Tibial artery (tissue), 4 donors: Measurements from ENCODE around the gene CDHR1.

Experiments
- DNase-seq, 2 donors: peaks; one replicate each; pipeline ENCODE4 v3.0.0-alpha.2; 2019
- H3K27ac ChIP-seq, 2 donors: fragments of 200-600 bp; sonication (generic) in 1 of 2; 1 replicate in 1 of 2; 2 replicates in 1 of 2; pipeline ENCODE4 v1.5.1; 2018 to 2019; ENCODE audit warnings: mild to moderate bottlenecking in 1 of 2
- H3K27me3 ChIP-seq, 2 donors: fragments of 200-600 bp; sonication (generic) in 1 of 2; one replicate each; pipeline versions ENCODE4 v1.5.1 to v1.6.0; 2016 to 2019
- H3K36me3 ChIP-seq, 3 donors: fragments of 200-600 bp; sonication (generic) in 2 of 3; one replicate each; pipeline ENCODE4 v1.5.1; 2016 to 2019; ENCODE audit warnings: mild to moderate bottlenecking in 2 of 3
- H3K4me1 ChIP-seq, 4 donors: fragments of 200-600 bp; sonication (generic) in 2 of 4; 1 replicate in 3 of 4; 2 replicates in 1 of 4; pipeline ENCODE4 v1.5.1; 2016 to 2019
- H3K4me3 ChIP-seq, 2 donors: fragments of 200-600 bp; sonication (generic) in 1 of 2; 1 replicate in 1 of 2; 2 replicates in 1 of 2; pipeline ENCODE4 v1.5.1; 2018 to 2019; ENCODE audit warnings: mild to moderate bottlenecking in 2 of 2
- H3K9me3 ChIP-seq, 3 donors: fragments of 200-600 bp; sonication (generic) in 1 of 3; one replicate each; pipeline ENCODE4 v1.5.1; 2016 to 2019
- intact Hi-C: fragments of 100-400 bp; cut with DNase I; formaldehyde crosslinking; loops from one replicate; pipeline ENCODE4 v1.15.0; 2023; ENCODE audit warnings: low total_unique reads
- TF ChIP-seq, protein P1 (sequence below), 2 experiments: fragments of 200-600 bp in 1 of 2; fragments of 450-650 bp in 1 of 2; IDR thresholded peaks; one replicate each; pipeline ENCODE4 v1.5.1; 2017 to 2019; ENCODE audit warnings: antibody characterized with exemption in 2 of 2, mild to moderate bottlenecking in 1 of 2, moderate library complexity in 1 of 2

CDHR1 gene

DNA sequence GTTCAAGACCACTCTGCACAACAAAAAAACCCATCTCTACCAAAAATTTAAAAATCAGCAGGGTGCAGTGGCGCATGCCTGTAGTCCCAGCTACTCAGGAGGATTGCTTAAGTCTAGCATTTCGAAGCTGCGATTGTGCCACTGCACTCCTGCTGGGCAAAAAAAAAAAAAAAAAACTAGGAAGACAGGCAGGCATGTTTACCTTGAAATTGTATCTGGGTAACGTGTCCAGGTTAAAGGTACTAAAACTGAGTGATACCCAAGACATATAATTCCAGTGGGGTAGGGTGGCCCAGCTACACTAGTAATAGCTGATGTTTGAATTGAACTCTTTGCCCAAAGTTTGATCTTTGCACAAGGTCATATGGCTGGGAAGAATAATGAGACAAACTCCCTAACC is 38.8 kb upstream of the CDHR1 start:
- intact Hi-C loops, result no loop called here

DNA sequence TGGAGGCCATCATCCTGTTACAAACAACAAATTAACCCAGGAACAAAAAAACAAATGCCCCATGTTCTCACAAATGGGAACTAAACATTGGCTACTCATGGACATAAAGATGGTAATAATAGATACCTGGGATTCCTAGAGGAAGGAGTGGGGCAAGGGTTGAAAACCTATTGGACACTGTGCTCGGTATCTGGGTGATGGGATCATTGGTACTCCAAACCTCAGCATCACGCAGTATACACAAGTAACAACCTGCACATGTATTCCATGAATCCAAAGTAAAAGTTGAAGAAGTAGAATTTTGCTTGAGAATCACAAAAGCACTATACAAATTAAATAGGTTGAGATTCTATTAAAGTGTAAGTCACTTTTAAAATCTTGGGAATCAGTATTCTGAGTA is 38.3 kb upstream of the CDHR1 start:
- no peak overlapping the region for H3K4me3 ChIP-seq

More for the DNA sequence above, 38.8 kb upstream of the CDHR1 start:
- H3K4me3 ChIP-seq, result no peak overlapping the region
- H3K36me3 ChIP-seq, result peaks cover 44 to 46% (median 46%) of the 10 kb centered on the region in 3 donors
- no peaks in the 10 kb centered on the region for H3K27me3 ChIP-seq
- no peaks in the 10 kb centered on the region for H3K9me3 ChIP-seq
- H3K4me1 ChIP-seq, result no peaks in the 10 kb centered on the region
- no peak overlapping the region for H3K27ac ChIP-seq
- DNase-seq, result no peak
- TF ChIP-seq, protein P1, sequence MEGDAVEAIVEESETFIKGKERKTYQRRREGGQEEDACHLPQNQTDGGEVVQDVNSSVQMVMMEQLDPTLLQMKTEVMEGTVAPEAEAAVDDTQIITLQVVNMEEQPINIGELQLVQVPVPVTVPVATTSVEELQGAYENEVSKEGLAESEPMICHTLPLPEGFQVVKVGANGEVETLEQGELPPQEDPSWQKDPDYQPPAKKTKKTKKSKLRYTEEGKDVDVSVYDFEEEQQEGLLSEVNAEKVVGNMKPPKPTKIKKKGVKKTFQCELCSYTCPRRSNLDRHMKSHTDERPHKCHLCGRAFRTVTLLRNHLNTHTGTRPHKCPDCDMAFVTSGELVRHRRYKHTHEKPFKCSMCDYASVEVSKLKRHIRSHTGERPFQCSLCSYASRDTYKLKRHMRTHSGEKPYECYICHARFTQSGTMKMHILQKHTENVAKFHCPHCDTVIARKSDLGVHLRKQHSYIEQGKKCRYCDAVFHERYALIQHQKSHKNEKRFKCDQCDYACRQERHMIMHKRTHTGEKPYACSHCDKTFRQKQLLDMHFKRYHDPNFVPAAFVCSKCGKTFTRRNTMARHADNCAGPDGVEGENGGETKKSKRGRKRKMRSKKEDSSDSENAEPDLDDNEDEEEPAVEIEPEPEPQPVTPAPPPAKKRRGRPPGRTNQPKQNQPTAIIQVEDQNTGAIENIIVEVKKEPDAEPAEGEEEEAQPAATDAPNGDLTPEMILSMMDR (IDR thresholded peaks at IDR 0.05), result no peak

GRCh38 chr10:84156768-84157167 is 37.6 kb upstream of the CDHR1 start:
- no peak overlapping the region for H3K4me3 ChIP-seq
- TF ChIP-seq, protein P1 (IDR thresholded peaks at IDR 0.05), result no peak
- H3K9me3 ChIP-seq, result no peaks in the 10 kb centered on the region
- H3K4me1 ChIP-seq, result no peaks in the 10 kb centered on the region
- peaks cover 0 to 4% of the 10 kb centered on the region in 2 donors for H3K27me3 ChIP-seq
- H3K27ac ChIP-seq, result no peak overlapping the region
- no peak for DNase-seq
- H3K36me3 ChIP-seq, result peaks cover 34 to 37% (median 35%) of the 10 kb centered on the region in 3 donors
- intact Hi-C loops, result no loop called here

More for the DNA sequence above, 38.3 kb upstream of the CDHR1 start:
- H3K36me3 ChIP-seq, result peaks cover 39 to 42% (median 41%) of the 10 kb centered on the region in 3 donors
- DNase-seq, result no peak
- intact Hi-C loops, result no loop called here
- H3K4me1 ChIP-seq, result no peaks in the 10 kb centered on the region
- H3K27ac ChIP-seq, result no peak overlapping the region
- no peaks in the 10 kb centered on the region for H3K27me3 ChIP-seq
- TF ChIP-seq, protein P1 (IDR thresholded peaks at IDR 0.05), result no peak
- H3K9me3 ChIP-seq, result no peaks in the 10 kb centered on the region

- Histone ChIP-seq H3K4me1 (no peaks in the 10 kb centered on the region), H3K9me3 (no peaks in the 10 kb centered on the region), H3K36me3 (peaks cover 21 to 24% (median 22%) of the 10 kb centered on the region in 3 donors), H3K27ac (no peak overlapping the region), H3K27me3 (peaks cover 0 to 12% of the 10 kb centered on the region in 2 donors), H3K4me3 (no peak overlapping the region)
- no peak for DNase-seq
- intact Hi-C loops, result no loop called here
- TF ChIP-seq, protein P1 (IDR thresholded peaks at IDR 0.05), result no peak
These were observed 36.3 kb upstream of the CDHR1 start for GRCh38 chr10:84158061-84158460.

DNA sequence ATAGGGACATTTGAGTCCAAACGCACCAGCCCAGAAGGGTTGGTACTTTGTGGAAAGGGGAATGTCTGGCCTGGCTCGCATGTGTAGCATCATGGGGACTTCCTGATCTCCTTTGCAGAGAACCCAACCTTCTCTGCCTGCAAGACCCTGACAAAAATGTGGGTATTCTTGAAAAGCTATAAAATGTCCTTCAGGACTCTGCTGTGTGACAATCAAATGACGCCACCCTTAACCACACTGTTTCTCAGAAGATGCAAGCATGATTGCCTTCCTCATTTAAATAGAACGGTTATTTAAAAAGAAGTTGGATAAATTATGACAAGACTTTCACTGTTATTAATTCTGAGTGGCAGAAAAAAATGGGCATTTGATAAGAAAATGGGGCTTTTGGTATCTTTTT is 35.8 kb upstream of the CDHR1 start:
- peaks cover 0 to 17% of the 10 kb centered on the region in 2 donors for H3K27me3 ChIP-seq
- H3K27ac ChIP-seq, result no peak overlapping the region
- intact Hi-C loops, result no loop called here
- H3K4me3 ChIP-seq, result no peak overlapping the region
- H3K9me3 ChIP-seq, result no peaks in the 10 kb centered on the region
- DNase-seq, result no peak
- peaks cover 16 to 19% (median 17%) of the 10 kb centered on the region in 3 donors for H3K36me3 ChIP-seq
- no peaks in the 10 kb centered on the region for H3K4me1 ChIP-seq
- TF ChIP-seq, protein P1 (IDR thresholded peaks at IDR 0.05), result no peak
